OCI-LY7 (cell line): ENCODE measurements around the gene SMG6.
A peak's percentile ranks its signal among the peaks of the same experiment; 100 is the strongest.

Source experiments
- CTCF ChIP-seq: fragments of 200-600 bp; sonication (generic); conservative IDR thresholded peaks from 2 replicates; pipeline ENCODE4 v1.5.1; 2014; ENCODE audit warnings: mild to moderate bottlenecking, antibody characterized with exemption, low read length, moderate library complexity, mixed read lengths
- EZH2phosphoT487 ChIP-seq: fragments of 200-600 bp; sonication (generic); IDR thresholded peaks from 2 replicates; pipeline ENCODE4 v1.6.1; 2018; ENCODE audit warnings: low read depth, borderline replicate concordance, mild to moderate bottlenecking, mixed run types, antibody characterized with exemption, low read length, moderate library complexity, mixed read lengths

DNA sequence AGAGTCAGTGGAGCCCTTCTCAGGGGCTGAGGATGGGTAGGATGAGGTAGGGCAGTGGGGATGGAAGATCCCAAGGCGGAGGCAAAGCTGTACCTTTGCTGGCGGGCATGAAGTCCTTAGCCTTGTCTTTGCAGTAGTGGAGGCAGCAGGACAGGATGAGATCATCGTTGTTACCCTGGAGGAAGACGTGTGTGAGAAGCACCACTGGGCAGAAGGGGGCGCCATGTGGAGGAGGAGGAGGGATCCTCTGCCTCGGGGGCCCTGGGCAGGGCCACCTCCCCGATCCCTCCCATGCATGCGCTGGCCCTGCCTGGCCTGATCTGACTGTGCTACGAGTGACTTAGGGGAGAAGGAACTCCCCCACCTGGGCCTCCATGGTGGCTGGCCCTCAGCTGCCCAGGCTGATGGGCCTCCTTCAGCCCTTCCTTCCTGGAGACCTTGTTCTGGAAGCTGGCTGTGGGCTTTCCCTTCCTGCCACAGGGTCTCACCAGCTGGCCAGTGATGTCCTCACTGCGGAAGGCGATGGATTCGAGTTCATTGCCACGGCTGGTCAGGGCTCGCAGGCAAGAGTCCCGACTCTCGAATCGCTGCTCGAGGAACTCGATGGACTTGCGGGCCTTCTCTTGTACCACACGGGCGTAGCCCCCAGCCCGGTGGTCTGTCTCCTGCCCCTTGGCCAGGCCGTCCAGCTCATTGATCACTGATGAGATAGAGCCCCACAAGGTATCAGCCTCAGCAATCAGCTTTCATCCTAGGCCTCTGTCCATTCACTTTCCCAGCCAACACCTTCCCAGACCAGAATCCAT is 238.4 kb downstream of the SMG6 start:
- TF ChIP-seq CTCF, result peak; percentile 70
- no peak for TF ChIP-seq EZH2phosphoT487
